CD4-positive, alpha-beta T cell treated with Interleukin-15 for 1 hour (primary cell): ENCODE measurements around the gene TSPAN1.

Source experiments
- DNase-seq: peaks from one replicate; pipeline ENCODE4 v3.0.0-alpha.2; 2020

TSPAN1 gene

GRCh38 chr1:46166521-46167462, 8.1 kb upstream of the TSPAN1 start:
- DNase-seq: peak; percentile 36

GRCh38 chr1:46168477-46168876, 6.4 kb upstream of the TSPAN1 start:
- no peak for DNase-seq

GRCh38 chr1:46169811-46170454, 5.0 kb upstream of the TSPAN1 start:
- no peak for DNase-seq

GRCh38 chr1:46171351-46171750, 3.5 kb upstream of the TSPAN1 start:
- DNase-seq: no peak

- no peak for DNase-seq
These were observed 3.0 kb upstream of the TSPAN1 start for GRCh38 chr1:46171871-46172270.

GRCh38 chr1:46172321-46172720, 2.6 kb upstream of the TSPAN1 start:
- DNase-seq: no peak

GRCh38 chr1:46173361-46173856, 1.5 kb upstream of the TSPAN1 start:
- no peak for DNase-seq

- DNase-seq: no peak
These were observed 356 bp downstream of the TSPAN1 start for GRCh38 chr1:46175243-46175642.

GRCh38 chr1:46176211-46176865, 1.5 kb downstream of the TSPAN1 start, which contains the start of gene P3R3URF:
Gene P3R3URF, minus strand, starts transcription at chr1:46176488. Its CDS starts 17 bp downstream, at chr1:46176471.
- DNase-seq: no peak

GRCh38 chr1:46179138-46180081, 4.5 kb downstream of the TSPAN1 start:
- DNase-seq: peak; percentile 57

GRCh38 chr1:46180082-46180616, 5.3 kb downstream of the TSPAN1 start:
- DNase-seq: no peak

- DNase-seq: no peak
These were observed 6.7 kb downstream of the TSPAN1 start for GRCh38 chr1:46181343-46182260.

- no peak for DNase-seq
These were observed 8.4 kb downstream of the TSPAN1 start for GRCh38 chr1:46183079-46183847.

GRCh38 chr1:46183926-46184557, 9.2 kb downstream of the TSPAN1 start:
- DNase-seq: no peak

GRCh38 chr1:46184920-46185658, 10.2 kb downstream of the TSPAN1 start:
- DNase-seq: no peak

GRCh38 chr1:46186076-46186475, 11.2 kb downstream of the TSPAN1 start:
- no peak for DNase-seq

- DNase-seq: no peak
These were observed 12.4 kb downstream of the TSPAN1 start for GRCh38 chr1:46187106-46187869.
